Gastrocnemius medialis (tissue), 4 donors: Measurements from ENCODE around the gene PDSS2.

Experiments
- POLR2A ChIP-seq, 2 donors: fragments of 450-650 bp; IDR thresholded peaks; one replicate each; pipeline ENCODE4 v1.6.1; 2017; ENCODE audit warnings: antibody characterized with exemption in 2 of 2, mild to moderate bottlenecking in 2 of 2, moderate library complexity in 2 of 2
- TF ChIP-seq, protein P1 (sequence below), 5 experiments: fragments of 450-650 bp in 3 of 5; fragments of 200-600 bp in 2 of 5; sonication (generic) in 2 of 5; IDR thresholded peaks in 4 of 5; conservative IDR thresholded peaks in 1 of 5; 1 replicate in 4 of 5; 2 replicates in 1 of 5; pipeline ENCODE4 v1.5.1; 2016 to 2019; ENCODE audit warnings: antibody characterized with exemption in 5 of 5, mild to moderate bottlenecking in 3 of 5, moderate library complexity in 3 of 5

DNA sequence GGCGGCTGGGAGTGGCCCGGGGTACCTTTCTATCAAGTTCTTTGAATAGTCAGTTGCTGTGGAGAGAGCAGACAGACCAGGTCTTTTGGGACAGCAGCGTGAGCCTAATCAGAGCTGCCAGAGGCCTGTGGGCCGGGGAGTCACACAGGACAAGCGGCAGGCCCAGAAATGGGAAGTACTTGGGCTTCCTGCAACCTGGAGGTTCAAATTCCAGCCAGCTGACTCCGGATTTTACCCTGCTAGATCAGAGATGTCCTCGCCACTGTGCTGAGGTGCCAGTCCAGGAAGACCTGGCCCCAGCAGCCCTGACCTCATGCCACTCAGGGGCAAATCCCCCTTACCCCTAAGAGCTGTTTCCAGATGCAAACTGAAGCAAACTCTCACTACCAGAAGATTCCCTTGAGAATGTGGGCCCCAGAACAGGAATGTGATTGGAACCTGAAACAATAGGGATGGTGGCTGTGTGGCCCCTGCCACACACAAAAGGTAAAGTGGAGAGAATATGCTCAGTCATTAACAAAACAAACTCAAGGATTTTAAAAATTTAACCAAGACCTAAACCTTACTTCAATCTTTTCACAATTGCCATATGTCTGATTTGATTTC is 353.8 kb downstream of the PDSS2 start:
- TF ChIP-seq POLR2A (IDR thresholded peaks at IDR 0.05): no peak
- TF ChIP-seq, protein P1, sequence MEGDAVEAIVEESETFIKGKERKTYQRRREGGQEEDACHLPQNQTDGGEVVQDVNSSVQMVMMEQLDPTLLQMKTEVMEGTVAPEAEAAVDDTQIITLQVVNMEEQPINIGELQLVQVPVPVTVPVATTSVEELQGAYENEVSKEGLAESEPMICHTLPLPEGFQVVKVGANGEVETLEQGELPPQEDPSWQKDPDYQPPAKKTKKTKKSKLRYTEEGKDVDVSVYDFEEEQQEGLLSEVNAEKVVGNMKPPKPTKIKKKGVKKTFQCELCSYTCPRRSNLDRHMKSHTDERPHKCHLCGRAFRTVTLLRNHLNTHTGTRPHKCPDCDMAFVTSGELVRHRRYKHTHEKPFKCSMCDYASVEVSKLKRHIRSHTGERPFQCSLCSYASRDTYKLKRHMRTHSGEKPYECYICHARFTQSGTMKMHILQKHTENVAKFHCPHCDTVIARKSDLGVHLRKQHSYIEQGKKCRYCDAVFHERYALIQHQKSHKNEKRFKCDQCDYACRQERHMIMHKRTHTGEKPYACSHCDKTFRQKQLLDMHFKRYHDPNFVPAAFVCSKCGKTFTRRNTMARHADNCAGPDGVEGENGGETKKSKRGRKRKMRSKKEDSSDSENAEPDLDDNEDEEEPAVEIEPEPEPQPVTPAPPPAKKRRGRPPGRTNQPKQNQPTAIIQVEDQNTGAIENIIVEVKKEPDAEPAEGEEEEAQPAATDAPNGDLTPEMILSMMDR (IDR thresholded peaks at IDR 0.05 in 4 of 5, conservative IDR thresholded peaks at IDR 0.05 in 1 of 5): no peak
